ENCODE results near the gene OR2C1. TPM values are rescaled to one million over a fixed set of nuclear protein-coding genes. Genes with fewer than 3 reads are reported as not detected.

OR2C1 gene
- total RNA-seq, 2 donors from 2014 or later, result not detected

- H3K36me3 ChIP-seq, result peaks cover 46% of the 10 kb centered on the region
- DNase-seq (ENCODE audit: low spot score), result no peak
- no peaks in the 10 kb centered on the region for H3K27me3 ChIP-seq (replicated peaks; ENCODE audit: insufficient read depth)
- H3K27ac ChIP-seq, result no peak overlapping the region
- H3K9me3 ChIP-seq, result peaks cover 87% of the 10 kb centered on the region
- no peak for ATAC-seq (ENCODE audit: insufficient number of reproducible peaks, low FRiP score, low read depth)
- peak overlapping the region; percentile 14 for H3K4me3 ChIP-seq
- no peaks in the 10 kb centered on the region for H3K4me1 ChIP-seq (ENCODE audit: control insufficient read depth in 1 of 2, low read depth in 2 of 2)
- TF ChIP-seq, protein P1, sequence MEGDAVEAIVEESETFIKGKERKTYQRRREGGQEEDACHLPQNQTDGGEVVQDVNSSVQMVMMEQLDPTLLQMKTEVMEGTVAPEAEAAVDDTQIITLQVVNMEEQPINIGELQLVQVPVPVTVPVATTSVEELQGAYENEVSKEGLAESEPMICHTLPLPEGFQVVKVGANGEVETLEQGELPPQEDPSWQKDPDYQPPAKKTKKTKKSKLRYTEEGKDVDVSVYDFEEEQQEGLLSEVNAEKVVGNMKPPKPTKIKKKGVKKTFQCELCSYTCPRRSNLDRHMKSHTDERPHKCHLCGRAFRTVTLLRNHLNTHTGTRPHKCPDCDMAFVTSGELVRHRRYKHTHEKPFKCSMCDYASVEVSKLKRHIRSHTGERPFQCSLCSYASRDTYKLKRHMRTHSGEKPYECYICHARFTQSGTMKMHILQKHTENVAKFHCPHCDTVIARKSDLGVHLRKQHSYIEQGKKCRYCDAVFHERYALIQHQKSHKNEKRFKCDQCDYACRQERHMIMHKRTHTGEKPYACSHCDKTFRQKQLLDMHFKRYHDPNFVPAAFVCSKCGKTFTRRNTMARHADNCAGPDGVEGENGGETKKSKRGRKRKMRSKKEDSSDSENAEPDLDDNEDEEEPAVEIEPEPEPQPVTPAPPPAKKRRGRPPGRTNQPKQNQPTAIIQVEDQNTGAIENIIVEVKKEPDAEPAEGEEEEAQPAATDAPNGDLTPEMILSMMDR (IDR thresholded peaks at IDR 0.05), result no peak
These were observed 27.4 kb downstream of the OR2C1 start for GRCh38 chr16:3383045-3383448.

GRCh38 chr16:3388325-3388724 lies 32.6 kb downstream of the OR2C1 start:
- no peaks in the 10 kb centered on the region for H3K4me1 ChIP-seq (ENCODE audit: control insufficient read depth in 1 of 2, low read depth in 2 of 2)
- DNase-seq (ENCODE audit: low spot score) (no peak), ATAC-seq (ENCODE audit: insufficient number of reproducible peaks, low FRiP score, low read depth) (no peak)
- H3K27ac ChIP-seq, result no peak overlapping the region
- peaks cover 80% of the 10 kb centered on the region for H3K9me3 ChIP-seq
- H3K27me3 ChIP-seq (replicated peaks; ENCODE audit: insufficient read depth), result no peaks in the 10 kb centered on the region
- no peak overlapping the region for H3K4me3 ChIP-seq
- TF ChIP-seq, protein P1 (IDR thresholded peaks at IDR 0.05), result no peak
- H3K36me3 ChIP-seq, result peaks cover 76% of the 10 kb centered on the region

DNA sequence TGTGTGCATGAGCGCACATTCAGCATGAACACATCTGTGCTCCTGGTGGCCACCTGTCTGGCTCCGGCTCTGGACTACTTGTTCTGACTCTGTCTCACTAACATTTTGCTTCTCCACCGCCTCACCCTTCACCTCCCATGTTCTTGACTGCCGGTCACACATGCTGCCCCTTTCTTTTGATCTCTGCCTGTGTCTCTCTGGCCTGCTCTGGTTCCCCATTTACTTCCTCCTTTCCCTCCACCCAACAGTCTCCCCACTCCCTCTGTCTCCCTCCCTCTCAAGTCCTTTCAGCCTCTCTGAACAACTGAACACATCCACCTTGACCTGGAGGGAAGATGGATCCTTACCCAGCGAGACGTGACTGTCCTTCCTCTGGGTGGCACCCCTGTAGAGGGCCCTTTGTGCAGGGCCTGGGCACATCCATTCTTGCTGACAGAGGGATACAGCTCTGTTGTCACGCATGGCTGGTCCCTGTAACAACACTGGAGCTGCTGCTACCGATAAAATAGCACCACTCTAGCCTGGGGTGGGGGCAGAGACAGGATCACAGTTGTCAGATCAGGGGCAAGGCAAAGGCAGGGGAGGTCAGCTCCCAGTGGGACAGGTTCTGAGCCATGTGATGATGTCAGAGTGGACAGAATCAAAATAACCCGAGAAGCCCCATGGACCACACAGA lies 34.1 kb downstream of the OR2C1 start:
- DNase-seq (ENCODE audit: low spot score) (no peak), ATAC-seq (ENCODE audit: insufficient number of reproducible peaks, low FRiP score, low read depth) (no peak)
- Histone ChIP-seq H3K27me3 (replicated peaks; ENCODE audit: insufficient read depth) (no peaks in the 10 kb centered on the region), H3K9me3 (peaks cover 74% of the 10 kb centered on the region), H3K4me1 (ENCODE audit: control insufficient read depth in 1 of 2, low read depth in 2 of 2) (no peaks in the 10 kb centered on the region), H3K27ac (no peak overlapping the region), H3K36me3 (peaks cover 76% of the 10 kb centered on the region), H3K4me3 (no peak overlapping the region)
- TF ChIP-seq, protein P1 (IDR thresholded peaks at IDR 0.05), result no peak

GRCh38 chr16:3400446-3400778 lies 44.7 kb downstream of the OR2C1 start:
- peaks cover 10 to 32% of the 10 kb centered on the region in 2 donors for H3K4me1 ChIP-seq (ENCODE audit: control insufficient read depth in 1 of 2, low read depth in 2 of 2)
- TF ChIP-seq, protein P1 (IDR thresholded peaks at IDR 0.05), result no peak
- DNase-seq (ENCODE audit: low spot score) (no peak), ATAC-seq (ENCODE audit: insufficient number of reproducible peaks, low FRiP score, low read depth) (no peak)
- peaks cover 32% of the 10 kb centered on the region for H3K36me3 ChIP-seq
- H3K27ac ChIP-seq, result peak overlapping the region; percentile 55 to 79
- H3K4me3 ChIP-seq, result peak overlapping the region; percentile 91
- peaks cover 7% of the 10 kb centered on the region for H3K9me3 ChIP-seq
- H3K27me3 ChIP-seq (replicated peaks; ENCODE audit: insufficient read depth), result no peaks in the 10 kb centered on the region

GRCh38 chr16:3400779-3401688 lies 45.3 kb downstream of the OR2C1 start, which contains the start of the genes ZNF174 and ZSCAN32:
ZNF174 (plus strand) TSS chr16:3401215; CDS start chr16:3402005, 790 bp downstream.
ZSCAN32 (minus strand) TSS chr16:3401004; CDS start chr16:3397557, 3,447 bp downstream.
- ATAC-seq (ENCODE audit: insufficient number of reproducible peaks, low FRiP score, low read depth), result peak; percentile 98
- peak; percentile 96 for DNase-seq (ENCODE audit: low spot score)
- H3K27me3 ChIP-seq (replicated peaks; ENCODE audit: insufficient read depth), result no peaks in the 10 kb centered on the region
- peaks cover 10% of the 10 kb centered on the region for H3K9me3 ChIP-seq
- H3K36me3 ChIP-seq, result peaks cover 32% of the 10 kb centered on the region
- peak within 1 kb of the TSS; percentile 91 for H3K4me3 ChIP-seq
- TF ChIP-seq, protein P1 (IDR thresholded peaks at IDR 0.05), result no peak
- peaks cover 10 to 32% of the 10 kb centered on the region in 2 donors for H3K4me1 ChIP-seq (ENCODE audit: control insufficient read depth in 1 of 2, low read depth in 2 of 2)
- peak within 1 kb of the TSS; percentile 75 to 79 for H3K27ac ChIP-seq
